HEK293 (cell line): ENCODE results near the gene TBX6.

ENCODE experiments used
- RBAK ChIP-seq: fragments of 450-650 bp; formaldehyde crosslinking; IDR thresholded peaks from 2 replicates; pipeline ENCODE4 v1.5.1; 2016; ENCODE audit warnings: missing biosample characterization, missing genetic modification characterization
- TCF7L2 ChIP-seq: IDR thresholded peaks from 2 replicates; pipeline ENCODE4 v1.6.1; 2011; ENCODE audit warnings: low read depth, mild to moderate bottlenecking, inconsistent platforms, low read length, moderate library complexity, borderline replicate concordance
- ZFP37 ChIP-seq: fragments of 450-650 bp; formaldehyde crosslinking; IDR thresholded peaks from 2 replicates; pipeline ENCODE4 v1.5.1; 2016; ENCODE audit warnings: missing biosample characterization, missing genetic modification characterization
- ZNF121 ChIP-seq: fragments of 450-650 bp; formaldehyde crosslinking; IDR thresholded peaks from 2 replicates; pipeline ENCODE4 v1.5.1; 2016; ENCODE audit warnings: missing biosample characterization, missing genetic modification characterization
- ZNF274 ChIP-seq, 2 experiments: fragments of 200-500 bp in 1 of 2; fragments of 450-650 bp in 1 of 2; sonication (Bioruptor generic) in 1 of 2; formaldehyde crosslinking in 1 of 2; IDR thresholded peaks; 2 replicates each; pipeline versions ENCODE4 v1.5.1 to v1.6.1; 2014 to 2016; ENCODE audit warnings: borderline replicate concordance in 1 of 2, inconsistent platforms in 1 of 2, low read length in 1 of 2, missing biosample characterization in 1 of 2, missing genetic modification characterization in 1 of 2
- ZNF366 ChIP-seq: fragments of 450-650 bp; formaldehyde crosslinking; conservative IDR thresholded peaks from 2 replicates; pipeline ENCODE4 v1.5.1; 2016; ENCODE audit warnings: missing biosample characterization, missing genetic modification characterization
- ZNF416 ChIP-seq: fragments of 450-650 bp; formaldehyde crosslinking; IDR thresholded peaks from 2 replicates; pipeline ENCODE4 v1.5.1; 2016; ENCODE audit warnings: missing biosample characterization, missing genetic modification characterization
- ZNF654 ChIP-seq: fragments of 450-650 bp; formaldehyde crosslinking; IDR thresholded peaks from 2 replicates; pipeline ENCODE4 v1.5.1; 2016; ENCODE audit warnings: low read depth, missing biosample characterization, missing genetic modification characterization
- ZNF776 ChIP-seq: fragments of 450-650 bp; formaldehyde crosslinking; IDR thresholded peaks from 2 replicates; pipeline ENCODE4 v1.5.0; 2017; ENCODE audit warnings: missing biosample characterization, missing genetic modification characterization, borderline replicate concordance
- TF ChIP-seq, protein P1 (sequence below): fragments of 450-650 bp; formaldehyde crosslinking; IDR thresholded peaks from 2 replicates; pipeline ENCODE4 v1.5.1; 2016; ENCODE audit warnings: missing biosample characterization, missing genetic modification characterization
- TF ChIP-seq, protein P2 (sequence below): fragments of 450-650 bp; formaldehyde crosslinking; IDR thresholded peaks from 2 replicates; pipeline ENCODE4 v1.5.1; 2016; ENCODE audit warnings: missing biosample characterization, missing genetic modification characterization
- TF ChIP-seq, protein P3 (sequence below): fragments of 450-650 bp; formaldehyde crosslinking; IDR thresholded peaks from 2 replicates; pipeline ENCODE4 v1.5.1; 2016; ENCODE audit warnings: missing biosample characterization, missing genetic modification characterization, borderline replicate concordance
- TF ChIP-seq, protein P4 (sequence below): IDR thresholded peaks from 2 replicates; pipeline ENCODE4 v1.6.1; 2011; ENCODE audit warnings: mild to moderate bottlenecking, low read depth, low read length, borderline replicate concordance

DNA sequence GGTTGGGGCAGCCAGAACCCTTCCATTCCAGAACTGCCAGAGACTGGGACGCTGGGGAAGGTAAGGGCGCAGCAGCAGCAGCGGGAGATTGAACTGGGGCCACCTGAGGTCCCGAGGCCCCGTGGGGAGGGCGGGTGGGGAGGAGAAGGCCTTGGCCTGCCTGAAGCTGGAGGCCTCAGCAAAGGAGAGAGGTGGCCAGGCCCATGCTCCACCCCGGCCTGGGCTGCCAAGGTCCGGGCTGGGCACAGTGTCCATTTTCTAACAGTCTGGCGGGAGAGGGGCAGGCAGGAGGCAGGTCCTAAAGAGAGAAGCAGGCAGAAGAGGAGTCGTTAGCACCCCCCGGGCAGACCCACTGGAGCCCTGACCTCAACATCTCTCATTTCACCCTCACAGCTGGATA, 22.7 kb upstream of the TBX6 start:
- TF ChIP-seq, protein P1, sequence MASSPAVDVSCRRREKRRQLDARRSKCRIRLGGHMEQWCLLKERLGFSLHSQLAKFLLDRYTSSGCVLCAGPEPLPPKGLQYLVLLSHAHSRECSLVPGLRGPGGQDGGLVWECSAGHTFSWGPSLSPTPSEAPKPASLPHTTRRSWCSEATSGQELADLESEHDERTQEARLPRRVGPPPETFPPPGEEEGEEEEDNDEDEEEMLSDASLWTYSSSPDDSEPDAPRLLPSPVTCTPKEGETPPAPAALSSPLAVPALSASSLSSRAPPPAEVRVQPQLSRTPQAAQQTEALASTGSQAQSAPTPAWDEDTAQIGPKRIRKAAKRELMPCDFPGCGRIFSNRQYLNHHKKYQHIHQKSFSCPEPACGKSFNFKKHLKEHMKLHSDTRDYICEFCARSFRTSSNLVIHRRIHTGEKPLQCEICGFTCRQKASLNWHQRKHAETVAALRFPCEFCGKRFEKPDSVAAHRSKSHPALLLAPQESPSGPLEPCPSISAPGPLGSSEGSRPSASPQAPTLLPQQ (tag by site-specific recombination): no peak
- TF ChIP-seq ZNF121 (tag by site-specific recombination): no peak
- TF ChIP-seq RBAK (tag by site-specific recombination): no peak
- TF ChIP-seq, protein P2, sequence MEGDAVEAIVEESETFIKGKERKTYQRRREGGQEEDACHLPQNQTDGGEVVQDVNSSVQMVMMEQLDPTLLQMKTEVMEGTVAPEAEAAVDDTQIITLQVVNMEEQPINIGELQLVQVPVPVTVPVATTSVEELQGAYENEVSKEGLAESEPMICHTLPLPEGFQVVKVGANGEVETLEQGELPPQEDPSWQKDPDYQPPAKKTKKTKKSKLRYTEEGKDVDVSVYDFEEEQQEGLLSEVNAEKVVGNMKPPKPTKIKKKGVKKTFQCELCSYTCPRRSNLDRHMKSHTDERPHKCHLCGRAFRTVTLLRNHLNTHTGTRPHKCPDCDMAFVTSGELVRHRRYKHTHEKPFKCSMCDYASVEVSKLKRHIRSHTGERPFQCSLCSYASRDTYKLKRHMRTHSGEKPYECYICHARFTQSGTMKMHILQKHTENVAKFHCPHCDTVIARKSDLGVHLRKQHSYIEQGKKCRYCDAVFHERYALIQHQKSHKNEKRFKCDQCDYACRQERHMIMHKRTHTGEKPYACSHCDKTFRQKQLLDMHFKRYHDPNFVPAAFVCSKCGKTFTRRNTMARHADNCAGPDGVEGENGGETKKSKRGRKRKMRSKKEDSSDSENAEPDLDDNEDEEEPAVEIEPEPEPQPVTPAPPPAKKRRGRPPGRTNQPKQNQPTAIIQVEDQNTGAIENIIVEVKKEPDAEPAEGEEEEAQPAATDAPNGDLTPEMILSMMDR (tag by site-specific recombination): no peak
- no peak for TF ChIP-seq ZNF776
- no peak for TF ChIP-seq ZNF416 (tag by site-specific recombination)
- TF ChIP-seq ZNF654 (tag by site-specific recombination): no peak
- TF ChIP-seq ZNF274 (IDR thresholded peaks at IDR 0.05; ENCODE audit: low read length): no peak
- no peak for TF ChIP-seq ZNF274 (tag by site-specific recombination; IDR thresholded peaks at IDR 0.05; ENCODE audit: borderline replicate concordance)
- TF ChIP-seq ZFP37 (tag by site-specific recombination): no peak
- TF ChIP-seq ZNF366 (tag by site-specific recombination): no peak
- TF ChIP-seq, protein P3, sequence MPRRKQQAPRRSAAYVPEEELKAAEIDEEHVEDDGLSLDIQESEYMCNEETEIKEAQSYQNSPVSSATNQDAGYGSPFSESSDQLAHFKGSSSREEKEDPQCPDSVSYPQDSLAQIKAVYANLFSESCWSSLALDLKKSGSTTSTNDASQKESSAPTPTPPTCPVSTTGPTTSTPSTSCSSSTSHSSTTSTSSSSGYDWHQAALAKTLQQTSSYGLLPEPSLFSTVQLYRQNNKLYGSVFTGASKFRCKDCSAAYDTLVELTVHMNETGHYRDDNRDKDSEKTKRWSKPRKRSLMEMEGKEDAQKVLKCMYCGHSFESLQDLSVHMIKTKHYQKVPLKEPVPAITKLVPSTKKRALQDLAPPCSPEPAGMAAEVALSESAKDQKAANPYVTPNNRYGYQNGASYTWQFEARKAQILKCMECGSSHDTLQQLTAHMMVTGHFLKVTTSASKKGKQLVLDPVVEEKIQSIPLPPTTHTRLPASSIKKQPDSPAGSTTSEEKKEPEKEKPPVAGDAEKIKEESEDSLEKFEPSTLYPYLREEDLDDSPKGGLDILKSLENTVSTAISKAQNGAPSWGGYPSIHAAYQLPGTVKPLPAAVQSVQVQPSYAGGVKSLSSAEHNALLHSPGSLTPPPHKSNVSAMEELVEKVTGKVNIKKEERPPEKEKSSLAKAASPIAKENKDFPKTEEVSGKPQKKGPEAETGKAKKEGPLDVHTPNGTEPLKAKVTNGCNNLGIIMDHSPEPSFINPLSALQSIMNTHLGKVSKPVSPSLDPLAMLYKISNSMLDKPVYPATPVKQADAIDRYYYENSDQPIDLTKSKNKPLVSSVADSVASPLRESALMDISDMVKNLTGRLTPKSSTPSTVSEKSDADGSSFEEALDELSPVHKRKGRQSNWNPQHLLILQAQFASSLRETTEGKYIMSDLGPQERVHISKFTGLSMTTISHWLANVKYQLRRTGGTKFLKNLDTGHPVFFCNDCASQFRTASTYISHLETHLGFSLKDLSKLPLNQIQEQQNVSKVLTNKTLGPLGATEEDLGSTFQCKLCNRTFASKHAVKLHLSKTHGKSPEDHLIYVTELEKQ (tag by site-specific recombination): no peak
- TF ChIP-seq, protein P4, sequence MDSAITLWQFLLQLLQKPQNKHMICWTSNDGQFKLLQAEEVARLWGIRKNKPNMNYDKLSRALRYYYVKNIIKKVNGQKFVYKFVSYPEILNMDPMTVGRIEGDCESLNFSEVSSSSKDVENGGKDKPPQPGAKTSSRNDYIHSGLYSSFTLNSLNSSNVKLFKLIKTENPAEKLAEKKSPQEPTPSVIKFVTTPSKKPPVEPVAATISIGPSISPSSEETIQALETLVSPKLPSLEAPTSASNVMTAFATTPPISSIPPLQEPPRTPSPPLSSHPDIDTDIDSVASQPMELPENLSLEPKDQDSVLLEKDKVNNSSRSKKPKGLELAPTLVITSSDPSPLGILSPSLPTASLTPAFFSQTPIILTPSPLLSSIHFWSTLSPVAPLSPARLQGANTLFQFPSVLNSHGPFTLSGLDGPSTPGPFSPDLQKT: no peak
- no peak for TF ChIP-seq TCF7L2
